Kidney epithelial cell (primary cell): ENCODE data around the gene TPK1. TPM values are rescaled to one million over a fixed set of nuclear protein-coding genes. Genes with fewer than 3 reads are reported as not detected.

Experiments
- DNase-seq: peaks from one replicate; pipeline ENCODE4 v3.0.0-alpha.2; 2010; ENCODE audit warnings: low read depth
- H3K27me3 ChIP-seq: 2 replicates; pipeline ENCODE4 v1.6.0; 2011; ENCODE audit warnings: low read length; ENCODE audit not compliant: control insufficient read depth, insufficient read depth
- H3K36me3 ChIP-seq: 2 replicates; pipeline ENCODE4 v1.5.1; 2011; ENCODE audit warnings: low read length; ENCODE audit not compliant: control insufficient read depth, insufficient read depth
- H3K4me3 ChIP-seq: 2 replicates; pipeline ENCODE4 v1.5.1; 2011; ENCODE audit warnings: low read depth, mild to moderate bottlenecking, control low read depth, low read length
- total RNA-seq: library from RNA; depleted of rRNA; stranded (reverse); fragments of >200 nt; gene quantifications from 2 replicates; pipeline ENCODE4 v1.2.3, GENCODE V29; 2015
- TF ChIP-seq, protein P1 (sequence below): IDR thresholded peaks from 2 replicates; pipeline ENCODE4 v1.5.1; 2011; ENCODE audit warnings: mild to moderate bottlenecking, moderate library complexity, low read length, control low read depth, inconsistent platforms; ENCODE audit not compliant: insufficient read depth, poor library complexity, severe bottlenecking

Gene TPK1
- total RNA-seq, 1 donor from 2014 or later = 3.8 TPM

DNA sequence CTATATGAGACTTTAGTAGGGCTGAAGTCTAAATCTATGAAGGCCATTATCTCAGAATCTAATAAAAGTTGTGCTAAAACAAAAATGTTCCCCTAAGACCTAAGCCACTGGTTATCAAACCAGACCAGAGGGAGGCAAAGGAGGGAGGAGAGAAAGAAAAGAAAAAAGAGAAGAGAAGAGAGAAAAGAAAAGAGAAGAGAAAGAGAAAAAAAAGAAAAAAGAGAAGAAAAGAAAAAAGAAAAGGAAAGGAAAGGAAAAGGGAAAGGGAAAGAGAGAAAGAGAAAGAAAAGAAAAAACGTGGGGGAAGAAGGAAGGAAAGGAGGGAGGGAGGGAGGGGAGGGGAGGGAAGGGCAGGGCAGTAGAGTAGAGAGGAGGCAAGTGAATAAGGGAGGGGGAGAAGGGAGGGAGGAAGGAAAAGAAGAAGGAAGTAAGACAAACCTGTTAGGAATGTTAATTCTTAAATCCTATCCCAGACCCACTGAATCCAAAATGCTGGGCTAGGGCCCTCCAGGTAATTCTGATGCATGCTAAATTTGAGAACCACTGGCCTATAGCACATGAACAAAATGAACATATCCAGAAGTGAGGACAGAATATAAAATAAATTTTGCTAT is 98.9 kb downstream of the TPK1 start:
- TF ChIP-seq, protein P1, sequence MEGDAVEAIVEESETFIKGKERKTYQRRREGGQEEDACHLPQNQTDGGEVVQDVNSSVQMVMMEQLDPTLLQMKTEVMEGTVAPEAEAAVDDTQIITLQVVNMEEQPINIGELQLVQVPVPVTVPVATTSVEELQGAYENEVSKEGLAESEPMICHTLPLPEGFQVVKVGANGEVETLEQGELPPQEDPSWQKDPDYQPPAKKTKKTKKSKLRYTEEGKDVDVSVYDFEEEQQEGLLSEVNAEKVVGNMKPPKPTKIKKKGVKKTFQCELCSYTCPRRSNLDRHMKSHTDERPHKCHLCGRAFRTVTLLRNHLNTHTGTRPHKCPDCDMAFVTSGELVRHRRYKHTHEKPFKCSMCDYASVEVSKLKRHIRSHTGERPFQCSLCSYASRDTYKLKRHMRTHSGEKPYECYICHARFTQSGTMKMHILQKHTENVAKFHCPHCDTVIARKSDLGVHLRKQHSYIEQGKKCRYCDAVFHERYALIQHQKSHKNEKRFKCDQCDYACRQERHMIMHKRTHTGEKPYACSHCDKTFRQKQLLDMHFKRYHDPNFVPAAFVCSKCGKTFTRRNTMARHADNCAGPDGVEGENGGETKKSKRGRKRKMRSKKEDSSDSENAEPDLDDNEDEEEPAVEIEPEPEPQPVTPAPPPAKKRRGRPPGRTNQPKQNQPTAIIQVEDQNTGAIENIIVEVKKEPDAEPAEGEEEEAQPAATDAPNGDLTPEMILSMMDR = no peak

DNA sequence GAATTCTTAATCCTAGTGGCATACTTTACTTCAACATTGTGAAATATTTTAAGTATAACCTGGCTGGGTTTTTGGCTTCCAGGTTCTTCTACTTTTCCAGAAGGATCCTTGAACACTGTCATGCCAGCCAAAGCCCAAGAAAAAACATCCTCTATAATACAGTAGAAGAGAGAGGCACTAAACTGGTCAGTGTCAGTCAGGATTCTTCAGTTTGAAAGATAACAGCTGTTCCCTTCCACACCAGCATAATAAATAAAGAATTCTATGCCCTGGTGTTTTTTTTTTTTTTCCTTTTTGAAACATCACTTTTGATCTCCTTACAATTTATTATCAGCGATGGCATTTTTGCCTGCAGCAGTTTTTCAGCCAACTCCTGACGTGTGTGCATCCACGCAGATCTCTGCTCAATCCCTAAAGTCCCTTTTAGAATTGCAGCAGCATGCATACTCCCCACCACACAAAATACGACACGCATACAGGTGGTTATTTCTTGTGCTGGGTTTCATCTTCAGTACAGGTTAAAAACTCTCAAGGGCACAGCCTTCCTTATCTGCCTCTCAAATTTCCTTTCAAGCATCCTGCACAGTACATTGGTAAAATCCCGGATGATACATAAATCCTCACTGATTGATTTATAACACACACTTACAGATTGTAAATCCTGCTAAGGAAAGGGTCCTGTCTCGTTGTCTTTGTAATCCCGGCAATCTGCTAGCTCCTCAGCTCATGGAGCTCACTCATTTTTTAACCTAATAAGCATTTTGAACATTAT is 100.2 kb downstream of the TPK1 start:
- DNase-seq = no peak
- TF ChIP-seq, protein P1 = no peak
- Histone ChIP-seq H3K27me3 (no peaks in the 10 kb centered on the region), H3K36me3 (no peaks in the 10 kb centered on the region), H3K4me3 (no peak overlapping the region)

More for the DNA sequence above, 98.9 kb downstream of the TPK1 start:
- Histone ChIP-seq H3K4me3 (no peak overlapping the region), H3K27me3 (no peaks in the 10 kb centered on the region), H3K36me3 (no peaks in the 10 kb centered on the region)
- DNase-seq = no peak

DNA sequence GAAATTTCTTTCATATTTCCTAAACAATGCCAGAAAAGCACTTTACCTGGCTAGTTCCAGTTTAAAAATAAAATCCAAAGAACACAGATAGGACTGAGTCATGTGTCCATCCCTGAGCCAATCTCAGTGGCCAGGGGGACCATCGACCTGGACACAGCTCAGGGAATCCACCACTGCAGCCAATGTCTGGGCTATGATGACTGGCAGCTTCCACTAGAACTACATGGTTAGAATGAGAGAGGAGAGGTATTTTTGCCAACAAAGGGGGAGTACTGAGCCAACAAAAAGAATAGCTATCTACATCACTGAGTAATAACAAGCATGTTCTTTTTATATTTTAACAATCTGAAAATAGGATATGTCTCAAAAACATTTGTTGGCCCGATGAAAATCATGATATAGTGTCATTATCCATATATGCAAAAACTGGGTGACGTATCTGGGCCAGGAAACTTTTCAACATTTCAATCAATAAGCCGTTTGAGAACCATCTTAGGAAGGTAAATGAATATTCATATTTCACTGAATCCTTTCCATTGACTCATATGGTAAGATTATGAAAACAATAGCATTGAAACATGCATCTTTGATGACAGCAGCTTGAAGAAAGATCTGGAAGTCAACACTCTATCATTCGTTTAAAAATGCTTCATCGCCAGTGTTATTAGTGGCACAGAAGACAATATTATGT is 104.0 kb downstream of the TPK1 start:
- DNase-seq = no peak
- TF ChIP-seq, protein P1 = no peak
- Histone ChIP-seq H3K27me3 (no peaks in the 10 kb centered on the region), H3K36me3 (no peaks in the 10 kb centered on the region), H3K4me3 (no peak overlapping the region)

DNA sequence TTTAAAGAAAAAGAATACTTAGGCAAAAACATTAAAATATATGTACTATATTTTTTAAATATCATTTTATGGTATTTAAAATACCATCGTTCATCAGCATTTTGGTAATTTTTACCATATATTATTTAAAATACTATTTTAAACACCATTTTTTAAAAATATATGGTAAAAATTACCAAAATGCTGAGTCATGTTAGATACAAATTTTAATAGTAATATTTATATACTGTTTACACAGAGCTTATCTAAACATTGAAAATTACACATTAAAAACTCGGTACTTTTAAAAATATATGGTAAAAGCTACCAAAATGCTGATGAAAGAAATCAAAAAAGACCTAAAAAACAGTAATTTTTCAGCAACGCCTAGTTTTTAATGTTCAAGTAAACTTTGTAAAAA is 105.6 kb downstream of the TPK1 start:
- TF ChIP-seq, protein P1 = no peak
- DNase-seq = no peak
- H3K4me3 ChIP-seq = no peak overlapping the region

DNA sequence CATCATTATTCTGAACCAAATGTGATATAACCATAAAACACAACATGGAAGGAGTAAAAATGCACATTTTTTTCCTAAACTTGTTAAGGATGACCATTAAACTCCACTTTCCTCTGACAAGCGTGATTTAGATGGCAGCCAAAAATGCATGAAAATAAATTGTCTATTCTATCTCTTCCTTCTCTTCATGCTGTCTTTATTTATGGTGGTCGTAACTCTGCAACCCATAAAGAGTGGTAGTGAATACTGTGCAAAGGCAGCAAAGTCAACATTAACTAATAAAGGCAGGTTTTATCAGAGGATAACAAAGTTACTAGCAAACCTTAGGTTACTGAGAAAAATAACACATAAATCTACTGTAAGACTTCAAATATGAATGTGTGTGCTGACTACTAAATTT is 106.6 kb downstream of the TPK1 start:
- Histone ChIP-seq H3K36me3 (no peaks in the 10 kb centered on the region), H3K4me3 (no peak overlapping the region), H3K27me3 (no peaks in the 10 kb centered on the region)
- TF ChIP-seq, protein P1 = no peak
- no peak for DNase-seq

More for the DNA sequence above, 105.6 kb downstream of the TPK1 start:
- Histone ChIP-seq H3K27me3 (no peaks in the 10 kb centered on the region), H3K36me3 (no peaks in the 10 kb centered on the region)
